Caco-2 (cell line): ENCODE data around the gene OSTN. TPM values are rescaled to one million over a fixed set of nuclear protein-coding genes. Genes with fewer than 3 reads are reported as not detected.

Source experiments
- BruUV-seq: library from RNA; stranded (reverse); fragments of 400-500 nt; replicated peaks from 2 replicates; lab custom pipeline; 2021; lab: Mats Ljungman, UMichigan
- CTCF ChIA-PET: fragments of 300-600 bp; sonication (Branson Sonifier 250); formaldehyde crosslinking; loops from one replicate; lab custom pipeline; 2022; ENCODE audit warnings: antibody characterized with exemption; lab: Charles Lee
- POLR2A ChIA-PET: fragments of 300-600 bp; sonication (Branson Sonifier 250); formaldehyde crosslinking; loops from one replicate; lab custom pipeline; 2022; ENCODE audit warnings: antibody characterized with exemption; lab: Charles Lee
- DNase-seq, 2 experiments: peaks; one replicate each; pipeline versions ENCODE4 v3.0.0 to v3.0.0-alpha.2; 2020 to 2022
- H3K27me3 ChIP-seq: replicated peaks from 2 replicates; pipeline ENCODE4 v1.6.0; 2011; ENCODE audit warnings: low read length; ENCODE audit not compliant: control insufficient read depth, insufficient read depth
- H3K36me3 ChIP-seq: 2 replicates; pipeline ENCODE4 v1.5.1; 2011; ENCODE audit warnings: low read length; ENCODE audit not compliant: control insufficient read depth, insufficient read depth
- H3K4me1 ChIP-seq: fragments of 250-450 bp; sonication (Bioruptor Pico); 2 replicates; pipeline ENCODE4 v1.5.1; 2020; ENCODE audit warnings: mild to moderate bottlenecking
- H3K4me3 ChIP-seq: 2 replicates; pipeline ENCODE4 v1.5.1; 2011; ENCODE audit warnings: low read depth, mild to moderate bottlenecking, control low read depth, low read length
- H3K9me3 ChIP-seq: fragments of 250-450 bp; sonication (Bioruptor Pico); 2 replicates; pipeline ENCODE4 v1.5.1; 2020; ENCODE audit warnings: mild to moderate bottlenecking, moderate library complexity
- H3K27ac Mint-ChIP-seq: one replicate; pipeline ENCODE4 v1.8.0; 2022; ENCODE audit warnings: mixed read lengths; ENCODE audit not compliant: unreplicated experiment
- H3K27me3 Mint-ChIP-seq: one replicate; pipeline ENCODE4 v1.8.0; 2022; ENCODE audit warnings: mixed read lengths; ENCODE audit not compliant: insufficient read depth, unreplicated experiment
- H3K36me3 Mint-ChIP-seq: one replicate; pipeline ENCODE4 v1.8.0; 2022; ENCODE audit warnings: mild to moderate bottlenecking, mixed read lengths; ENCODE audit not compliant: insufficient read depth, unreplicated experiment
- H3K4me1 Mint-ChIP-seq: one replicate; pipeline ENCODE4 v1.8.0; 2022; ENCODE audit warnings: low read depth, mixed read lengths; ENCODE audit not compliant: unreplicated experiment
- H3K4me3 Mint-ChIP-seq: one replicate; pipeline ENCODE4 v1.8.0; 2022; ENCODE audit warnings: mild to moderate bottlenecking, moderate library complexity, mixed read lengths; ENCODE audit not compliant: unreplicated experiment
- H3K9me3 Mint-ChIP-seq: one replicate; pipeline ENCODE4 v1.8.0; 2022; ENCODE audit warnings: mixed read lengths; ENCODE audit not compliant: unreplicated experiment
- intact Hi-C: fragments of 100-400 bp; cut with micrococcal nuclease; formaldehyde crosslinking; loops from one replicate; pipeline ENCODE4 v1.10.0; 2022; ENCODE audit not compliant: unreplicated experiment
- total RNA-seq: library from RNA; stranded (reverse); gene quantifications from 2 replicates; pipeline ENCODE4 v1.2.3, GENCODE V29; 2022
- TF ChIP-seq, protein P1 (sequence below), 2 experiments: fragments of 200-600 bp in 1 of 2; IDR thresholded peaks; 1 replicate in 1 of 2; 2 replicates in 1 of 2; pipeline versions ENCODE4 v1.5.1 to v1.8.0; 2011 to 2022; ENCODE audit warnings: antibody characterized with exemption in 1 of 2, control low read depth in 1 of 2, inconsistent platforms in 1 of 2, low read depth in 1 of 2, low read length in 1 of 2, mild to moderate bottlenecking in 1 of 2, moderate library complexity in 1 of 2; ENCODE audit not compliant: insufficient read depth in 1 of 2, severe bottlenecking in 1 of 2, unreplicated experiment in 1 of 2

The OSTN gene
- total RNA-seq, 1 experiment from 2014 or later = not detected

DNA sequence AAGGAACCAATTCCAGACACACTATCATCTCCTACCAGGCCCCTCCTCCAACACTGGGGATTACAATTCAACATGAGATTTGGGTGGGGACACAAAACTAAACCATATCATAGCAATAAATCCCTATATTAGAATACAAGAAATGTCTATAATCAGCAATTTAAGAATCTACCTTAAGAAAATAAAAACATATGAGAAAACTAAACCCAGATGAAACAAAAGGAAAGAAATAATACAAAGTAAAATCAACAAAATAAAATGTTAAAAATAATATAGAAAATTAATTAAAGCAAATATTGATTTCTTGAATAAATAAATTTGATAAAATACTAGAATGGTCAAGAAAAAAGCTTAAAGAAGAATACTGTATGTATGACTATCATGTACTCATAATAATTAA is 6.1 kb upstream of the OSTN start:
- DNase-seq = no peak

DNA sequence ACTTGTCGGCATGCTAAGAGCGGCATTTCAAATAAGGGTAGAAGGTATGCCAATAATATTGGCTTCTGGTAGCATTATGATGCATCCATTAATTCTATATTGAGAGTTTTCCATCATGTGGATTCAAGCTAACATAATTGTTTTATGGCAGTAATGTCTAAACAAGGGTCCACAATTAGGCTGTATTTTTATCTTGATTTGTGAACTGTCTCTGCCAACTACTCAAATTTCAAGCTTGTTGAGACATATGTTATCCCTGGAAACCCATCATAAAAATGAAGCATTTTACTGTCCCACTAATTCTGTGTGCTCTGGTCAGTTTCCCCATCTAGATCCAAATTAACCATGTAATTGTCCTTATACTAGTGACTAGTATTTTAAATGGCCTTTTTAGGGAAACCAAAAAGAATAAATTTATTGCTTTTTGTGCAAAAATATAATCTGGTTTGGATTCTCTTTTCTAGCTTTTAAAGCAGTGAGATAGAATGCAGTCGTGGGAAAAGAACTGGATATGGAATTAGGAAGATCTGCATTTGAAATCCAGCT is 1.2 kb upstream of the OSTN start:
- Histone ChIP-seq H3K9me3 (no peaks in the 10 kb centered on the region), H3K4me3 (no peak overlapping the region), H3K36me3 (no peaks in the 10 kb centered on the region), H3K4me1 (no peaks in the 10 kb centered on the region), H3K27me3 (no peaks in the 10 kb centered on the region)
- no peak overlapping the region for H3K4me3 Mint-ChIP-seq
- ChIA-PET POLR2A (no interaction called here), CTCF (no interaction called here)
- no peaks in the 10 kb centered on the region for H3K4me1 Mint-ChIP-seq
- intact Hi-C loops = no loop called here
- no TSS peak for BruUV-seq
- peaks cover 7% of the 10 kb centered on the region for H3K27me3 Mint-ChIP-seq
- DNase-seq = no peak
- no peaks in the 10 kb centered on the region for H3K36me3 Mint-ChIP-seq
- no peaks in the 10 kb centered on the region for H3K9me3 Mint-ChIP-seq
- TF ChIP-seq, protein P1, sequence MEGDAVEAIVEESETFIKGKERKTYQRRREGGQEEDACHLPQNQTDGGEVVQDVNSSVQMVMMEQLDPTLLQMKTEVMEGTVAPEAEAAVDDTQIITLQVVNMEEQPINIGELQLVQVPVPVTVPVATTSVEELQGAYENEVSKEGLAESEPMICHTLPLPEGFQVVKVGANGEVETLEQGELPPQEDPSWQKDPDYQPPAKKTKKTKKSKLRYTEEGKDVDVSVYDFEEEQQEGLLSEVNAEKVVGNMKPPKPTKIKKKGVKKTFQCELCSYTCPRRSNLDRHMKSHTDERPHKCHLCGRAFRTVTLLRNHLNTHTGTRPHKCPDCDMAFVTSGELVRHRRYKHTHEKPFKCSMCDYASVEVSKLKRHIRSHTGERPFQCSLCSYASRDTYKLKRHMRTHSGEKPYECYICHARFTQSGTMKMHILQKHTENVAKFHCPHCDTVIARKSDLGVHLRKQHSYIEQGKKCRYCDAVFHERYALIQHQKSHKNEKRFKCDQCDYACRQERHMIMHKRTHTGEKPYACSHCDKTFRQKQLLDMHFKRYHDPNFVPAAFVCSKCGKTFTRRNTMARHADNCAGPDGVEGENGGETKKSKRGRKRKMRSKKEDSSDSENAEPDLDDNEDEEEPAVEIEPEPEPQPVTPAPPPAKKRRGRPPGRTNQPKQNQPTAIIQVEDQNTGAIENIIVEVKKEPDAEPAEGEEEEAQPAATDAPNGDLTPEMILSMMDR (IDR thresholded peaks at IDR 0.05; ENCODE audit: insufficient read depth in 1 of 2, low read depth in 1 of 2, low read length in 1 of 2, severe bottlenecking in 1 of 2, unreplicated experiment in 1 of 2) = no peak
- no peak overlapping the region for H3K27ac Mint-ChIP-seq

More for the DNA sequence above, 6.1 kb upstream of the OSTN start:
- Mint-ChIP-seq H3K36me3 (no peaks in the 10 kb centered on the region), H3K9me3 (peaks cover 10% of the 10 kb centered on the region), H3K4me3 (no peak overlapping the region), H3K27ac (no peak overlapping the region), H3K4me1 (no peaks in the 10 kb centered on the region), H3K27me3 (no peaks in the 10 kb centered on the region)
- no peak overlapping the region for H3K4me3 ChIP-seq
- ChIA-PET CTCF (no interaction called here), POLR2A (no interaction called here)
- no peaks in the 10 kb centered on the region for H3K9me3 ChIP-seq
- H3K27me3 ChIP-seq = no peaks in the 10 kb centered on the region
- intact Hi-C loops = no loop called here
- no peaks in the 10 kb centered on the region for H3K4me1 ChIP-seq
- BruUV-seq = no TSS peak
- H3K36me3 ChIP-seq = no peaks in the 10 kb centered on the region
- TF ChIP-seq, protein P1 (IDR thresholded peaks at IDR 0.05; ENCODE audit: insufficient read depth in 1 of 2, low read depth in 1 of 2, low read length in 1 of 2, severe bottlenecking in 1 of 2, unreplicated experiment in 1 of 2) = no peak

DNA sequence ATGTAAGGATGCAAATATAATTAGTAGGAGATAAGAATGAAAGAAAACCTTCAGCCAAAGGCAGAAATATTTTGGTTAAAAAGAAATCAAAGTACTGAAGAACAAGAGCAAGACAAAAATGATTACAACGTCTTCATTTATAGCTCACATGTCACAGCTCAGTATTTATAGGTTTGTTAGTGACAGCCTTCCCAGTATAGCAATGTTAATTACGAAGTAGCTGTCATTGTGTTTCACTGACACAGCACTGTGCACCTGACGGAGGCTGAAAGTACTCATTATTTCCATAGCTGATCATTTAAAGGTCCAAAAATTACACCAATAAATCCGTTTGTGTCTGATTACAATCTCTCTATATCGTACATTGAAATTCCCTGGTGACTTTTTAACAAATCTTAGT is 561 bp upstream of the OSTN start:
- H3K9me3 ChIP-seq = no peaks in the 10 kb centered on the region
- no peaks in the 10 kb centered on the region for H3K4me1 ChIP-seq
- H3K4me3 ChIP-seq = no peak overlapping the region
- no TSS peak for BruUV-seq
- Mint-ChIP-seq H3K27me3 (peaks cover 7% of the 10 kb centered on the region), H3K9me3 (no peaks in the 10 kb centered on the region), H3K36me3 (no peaks in the 10 kb centered on the region), H3K27ac (no peak overlapping the region), H3K4me1 (no peaks in the 10 kb centered on the region), H3K4me3 (no peak overlapping the region)
- no peak for DNase-seq
- no peaks in the 10 kb centered on the region for H3K27me3 ChIP-seq
- TF ChIP-seq, protein P1 (IDR thresholded peaks at IDR 0.05; ENCODE audit: insufficient read depth in 1 of 2, low read depth in 1 of 2, low read length in 1 of 2, severe bottlenecking in 1 of 2, unreplicated experiment in 1 of 2) = no peak
- intact Hi-C loops = no loop called here
- CTCF ChIA-PET = no interaction called here
- POLR2A ChIA-PET = no interaction called here
- no peaks in the 10 kb centered on the region for H3K36me3 ChIP-seq
